Measurements from ENCODE around the gene ADGRB3.

Gene ADGRB3

DNA sequence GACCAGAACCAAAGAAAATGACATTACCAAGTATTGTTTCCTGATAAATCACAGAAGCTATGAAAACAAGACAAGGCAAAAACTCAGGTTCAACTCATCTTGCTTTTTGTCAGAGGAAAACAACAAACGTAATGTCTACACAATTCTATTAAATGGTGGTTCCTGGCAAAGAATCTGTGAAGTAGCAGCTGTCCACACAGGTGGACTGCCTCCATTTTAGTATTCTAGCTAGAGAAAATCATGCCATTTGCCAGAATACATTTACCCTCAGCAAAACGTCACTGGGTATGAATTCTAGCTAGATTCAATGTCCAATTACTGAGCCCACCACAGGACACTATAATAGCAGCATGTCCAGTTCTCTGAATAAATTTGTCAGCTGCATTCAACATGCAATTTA lies 125.4 kb downstream of the ADGRB3 start:
- H2BK15ac ChIP-seq (ENCODE audit: low read length): no peak overlapping the region
- H3K4me2 ChIP-seq (ENCODE audit: insufficient read depth, low read length, poor library complexity, severe bottlenecking): no peak overlapping the region
- H2BK5ac ChIP-seq (ENCODE audit: low read length): no peak overlapping the region
- no peak overlapping the region for H4K91ac ChIP-seq (ENCODE audit: low read depth, low read length, poor library complexity)
- H2BK12ac ChIP-seq (ENCODE audit: low read length): no peak overlapping the region
- H3K4me3 ChIP-seq (ENCODE audit: low read length in 2 of 2): no peak overlapping the region
- no peaks in the 10 kb centered on the region for H3K27me3 ChIP-seq (ENCODE audit: control insufficient read depth in 3 of 3, insufficient read depth in 3 of 3, low read depth in 1 of 3, low read length in 3 of 3)
- H2BK120ac ChIP-seq (ENCODE audit: low read depth, low read length): no peak overlapping the region
- H3K4ac ChIP-seq (ENCODE audit: low read length): no peak overlapping the region
- no peak overlapping the region for H3K23ac ChIP-seq (ENCODE audit: low read depth, low read length, poor library complexity)
- H3K4me1 ChIP-seq (ENCODE audit: control insufficient read depth in 2 of 2, insufficient read depth in 1 of 2, low read depth in 1 of 2, low read length in 2 of 2): no peaks in the 10 kb centered on the region
- no peak overlapping the region for H3K27ac ChIP-seq (replicated peaks; ENCODE audit: low read length)
- DNase-seq (ENCODE audit: low spot score): no peak
- no peak overlapping the region for H3K14ac ChIP-seq (ENCODE audit: low read length)
- no peaks in the 10 kb centered on the region for H3K79me1 ChIP-seq (ENCODE audit: low read depth, low read length)
- no peaks in the 10 kb centered on the region for H3K36me3 ChIP-seq (replicated peaks in 1 of 2; ENCODE audit: control insufficient read depth in 2 of 2, insufficient read depth in 2 of 2, low read length in 2 of 2)
- H3K9me3 ChIP-seq (replicated peaks in 1 of 2; ENCODE audit: control insufficient read depth in 2 of 2, insufficient read depth in 1 of 2, low read depth in 1 of 2, low read length in 2 of 2): no peaks in the 10 kb centered on the region
- no CpG with 5 or more reads among the region's 2 CpGs for WGBS, 2 donors (ENCODE audit: extremely low coverage in 2 of 2, insufficient read length in 2 of 2, insufficient replicate concordance in 1 of 2)
- no peak overlapping the region for H2AFZ ChIP-seq (ENCODE audit: low read length)
- no peak overlapping the region for H3K18ac ChIP-seq (ENCODE audit: low read length)
- no peak overlapping the region for H2AK5ac ChIP-seq (ENCODE audit: low read depth, low read length)
- H4K8ac ChIP-seq (ENCODE audit: low read depth, low read length): no peak overlapping the region
- no peak overlapping the region for H3K9ac ChIP-seq (ENCODE audit: low read depth, low read length, poor library complexity)

DNA sequence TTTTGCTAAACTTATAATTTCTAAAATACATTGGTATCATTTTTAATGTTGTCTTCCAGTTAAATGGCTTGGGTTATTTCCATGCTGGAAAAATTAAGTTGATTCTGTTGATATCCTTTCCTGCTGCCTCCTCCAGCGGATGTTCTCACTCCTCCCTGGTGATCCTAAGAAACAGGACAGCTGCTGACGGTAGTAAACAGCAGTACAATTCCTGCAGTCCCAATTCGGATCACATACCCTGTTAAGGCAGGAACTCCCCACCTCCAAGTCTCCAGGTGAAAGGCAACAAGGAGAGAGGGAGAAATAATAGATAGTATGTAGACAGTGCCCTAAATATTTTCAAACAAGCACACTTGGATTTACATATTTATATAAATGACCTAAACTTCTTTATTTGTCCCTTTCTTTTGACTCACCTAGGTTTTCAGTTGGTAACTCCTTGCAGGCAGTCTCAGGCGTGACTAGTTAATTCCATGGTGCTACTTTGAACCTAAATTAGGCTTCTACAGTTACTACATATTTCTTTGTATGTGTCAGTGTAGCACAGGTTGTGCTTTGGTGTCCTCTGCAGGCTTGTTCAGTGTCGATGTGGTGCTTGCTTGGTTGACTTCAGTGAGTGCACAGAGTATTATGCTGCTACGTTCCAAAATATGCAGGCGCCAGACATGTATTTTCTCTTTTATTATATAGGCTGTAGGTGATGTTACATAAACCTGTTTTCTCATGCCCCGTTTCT lies 126.0 kb downstream of the ADGRB3 start:
- no peaks in the 10 kb centered on the region for H3K27me3 ChIP-seq (ENCODE audit: control insufficient read depth in 3 of 3, insufficient read depth in 3 of 3, low read depth in 1 of 3, low read length in 3 of 3)
- H4K8ac ChIP-seq (ENCODE audit: low read depth, low read length): peak overlapping the region; percentile 82
- no peaks in the 10 kb centered on the region for H3K9me3 ChIP-seq (replicated peaks in 1 of 2; ENCODE audit: control insufficient read depth in 2 of 2, insufficient read depth in 1 of 2, low read depth in 1 of 2, low read length in 2 of 2)
- no CpG with 5 or more reads among the region's 8 CpGs for WGBS, 2 donors (ENCODE audit: extremely low coverage in 2 of 2, insufficient read length in 2 of 2, insufficient replicate concordance in 1 of 2)
- no peak overlapping the region for H3K9ac ChIP-seq (ENCODE audit: low read depth, low read length, poor library complexity)
- no peak overlapping the region for H3K18ac ChIP-seq (ENCODE audit: low read length)
- H3K36me3 ChIP-seq (replicated peaks in 1 of 2; ENCODE audit: control insufficient read depth in 2 of 2, insufficient read depth in 2 of 2, low read length in 2 of 2): no peaks in the 10 kb centered on the region
- DNase-seq (ENCODE audit: low spot score): no peak
- H2AFZ ChIP-seq (ENCODE audit: low read length): no peak overlapping the region
- no peak overlapping the region for H2BK15ac ChIP-seq (ENCODE audit: low read length)
- no peak overlapping the region for H3K4ac ChIP-seq (ENCODE audit: low read length)
- no peak overlapping the region for H3K27ac ChIP-seq (replicated peaks; ENCODE audit: low read length)
- no peak overlapping the region for H2BK5ac ChIP-seq (ENCODE audit: low read length)
- no peaks in the 10 kb centered on the region for H3K4me1 ChIP-seq (ENCODE audit: control insufficient read depth in 2 of 2, insufficient read depth in 1 of 2, low read depth in 1 of 2, low read length in 2 of 2)
- no peak overlapping the region for H2BK12ac ChIP-seq (ENCODE audit: low read length)
- no peak overlapping the region for H3K4me3 ChIP-seq (ENCODE audit: low read length in 2 of 2)
- H3K4me2 ChIP-seq (ENCODE audit: insufficient read depth, low read length, poor library complexity, severe bottlenecking): no peak overlapping the region
- H4K91ac ChIP-seq (ENCODE audit: low read depth, low read length, poor library complexity): no peak overlapping the region
- no peak overlapping the region for H3K14ac ChIP-seq (ENCODE audit: low read length)
- H2AK5ac ChIP-seq (ENCODE audit: low read depth, low read length): no peak overlapping the region
- no peak overlapping the region for H3K23ac ChIP-seq (ENCODE audit: low read depth, low read length, poor library complexity)
- H2BK120ac ChIP-seq (ENCODE audit: low read depth, low read length): no peak overlapping the region
- no peaks in the 10 kb centered on the region for H3K79me1 ChIP-seq (ENCODE audit: low read depth, low read length)

DNA sequence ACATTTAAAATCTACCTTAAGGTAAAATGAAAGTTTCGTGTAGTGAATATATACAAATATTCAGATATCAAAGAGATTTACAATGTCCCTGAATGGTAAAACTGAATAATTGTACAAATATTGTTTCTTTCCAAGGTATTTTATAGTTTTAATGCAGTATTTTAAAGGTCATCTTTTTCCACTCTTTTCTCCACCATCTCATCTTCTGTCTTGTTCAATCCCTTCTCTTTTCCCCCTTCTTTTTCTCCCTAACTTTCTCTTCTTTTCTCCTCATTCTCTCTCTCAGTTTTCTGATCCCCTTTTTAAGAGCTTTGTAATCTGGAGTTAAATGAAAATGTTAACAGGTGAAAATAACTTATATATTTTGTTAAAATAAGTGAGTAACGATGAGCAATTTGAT lies 126.9 kb downstream of the ADGRB3 start:
- Histone ChIP-seq H3K4ac (ENCODE audit: low read length) (no peak overlapping the region), H4K91ac (ENCODE audit: low read depth, low read length, poor library complexity) (no peak overlapping the region), H2BK120ac (ENCODE audit: low read depth, low read length) (no peak overlapping the region), H3K36me3 (replicated peaks in 1 of 2; ENCODE audit: control insufficient read depth in 2 of 2, insufficient read depth in 2 of 2, low read length in 2 of 2) (no peaks in the 10 kb centered on the region), H3K14ac (ENCODE audit: low read length) (no peak overlapping the region), H3K4me1 (ENCODE audit: control insufficient read depth in 2 of 2, insufficient read depth in 1 of 2, low read depth in 1 of 2, low read length in 2 of 2) (no peaks in the 10 kb centered on the region), H3K27ac (replicated peaks; ENCODE audit: low read length) (no peak overlapping the region), H3K27me3 (ENCODE audit: control insufficient read depth in 3 of 3, insufficient read depth in 3 of 3, low read depth in 1 of 3, low read length in 3 of 3) (no peaks in the 10 kb centered on the region), H3K4me2 (ENCODE audit: insufficient read depth, low read length, poor library complexity, severe bottlenecking) (no peak overlapping the region), H2BK12ac (ENCODE audit: low read length) (no peak overlapping the region), H3K79me1 (ENCODE audit: low read depth, low read length) (no peaks in the 10 kb centered on the region), H3K9ac (ENCODE audit: low read depth, low read length, poor library complexity) (no peak overlapping the region), H2BK5ac (ENCODE audit: low read length) (no peak overlapping the region), H3K4me3 (ENCODE audit: low read length in 2 of 2) (no peak overlapping the region), H4K8ac (ENCODE audit: low read depth, low read length) (no peak overlapping the region), H3K9me3 (replicated peaks in 1 of 2; ENCODE audit: control insufficient read depth in 2 of 2, insufficient read depth in 1 of 2, low read depth in 1 of 2, low read length in 2 of 2) (no peaks in the 10 kb centered on the region), H3K23ac (ENCODE audit: low read depth, low read length, poor library complexity) (no peak overlapping the region), H3K18ac (ENCODE audit: low read length) (no peak overlapping the region), H2AK5ac (ENCODE audit: low read depth, low read length) (no peak overlapping the region), H2AFZ (ENCODE audit: low read length) (no peak overlapping the region), H2BK15ac (ENCODE audit: low read length) (no peak overlapping the region)
- no peak for DNase-seq (ENCODE audit: low spot score)
- no CpG with 5 or more reads among the region's 2 CpGs for WGBS, 2 donors (ENCODE audit: extremely low coverage in 2 of 2, insufficient read length in 2 of 2, insufficient replicate concordance in 1 of 2)

DNA sequence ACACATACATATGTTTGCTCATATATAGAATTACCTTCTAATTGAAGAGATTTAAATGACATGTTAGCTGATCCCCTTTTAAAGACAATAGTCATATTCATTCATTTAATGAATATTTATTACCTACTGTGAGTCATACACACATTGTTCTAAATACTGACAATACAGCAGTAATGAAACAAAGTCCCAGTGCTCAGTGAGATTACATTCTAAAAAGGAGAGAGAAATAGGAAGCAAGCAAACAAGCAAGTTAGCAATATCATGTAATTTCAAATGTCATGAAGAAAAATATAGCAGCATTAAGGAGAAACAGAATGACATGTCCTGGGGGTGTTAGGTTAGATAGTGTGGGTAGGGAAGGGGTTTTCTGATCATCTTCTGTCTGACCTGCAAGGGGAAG lies 136.3 kb downstream of the ADGRB3 start:
- Histone ChIP-seq H2AFZ (ENCODE audit: low read length) (no peak overlapping the region), H3K14ac (ENCODE audit: low read length) (no peak overlapping the region), H3K18ac (ENCODE audit: low read length) (no peak overlapping the region), H3K27ac (replicated peaks; ENCODE audit: low read length) (no peak overlapping the region), H2BK5ac (ENCODE audit: low read length) (no peak overlapping the region), H3K36me3 (replicated peaks in 1 of 2; ENCODE audit: control insufficient read depth in 2 of 2, insufficient read depth in 2 of 2, low read length in 2 of 2) (no peaks in the 10 kb centered on the region), H2AK5ac (ENCODE audit: low read depth, low read length) (no peak overlapping the region), H3K4me2 (ENCODE audit: insufficient read depth, low read length, poor library complexity, severe bottlenecking) (no peak overlapping the region), H4K91ac (ENCODE audit: low read depth, low read length, poor library complexity) (no peak overlapping the region), H2BK120ac (ENCODE audit: low read depth, low read length) (no peak overlapping the region), H3K27me3 (ENCODE audit: control insufficient read depth in 3 of 3, insufficient read depth in 3 of 3, low read depth in 1 of 3, low read length in 3 of 3) (no peaks in the 10 kb centered on the region), H3K9ac (ENCODE audit: low read depth, low read length, poor library complexity) (no peak overlapping the region), H3K4me1 (ENCODE audit: control insufficient read depth in 2 of 2, insufficient read depth in 1 of 2, low read depth in 1 of 2, low read length in 2 of 2) (no peaks in the 10 kb centered on the region), H3K4ac (ENCODE audit: low read length) (no peak overlapping the region), H4K8ac (ENCODE audit: low read depth, low read length) (no peak overlapping the region), H3K9me3 (replicated peaks in 1 of 2; ENCODE audit: control insufficient read depth in 2 of 2, insufficient read depth in 1 of 2, low read depth in 1 of 2, low read length in 2 of 2) (no peaks in the 10 kb centered on the region), H3K23ac (ENCODE audit: low read depth, low read length, poor library complexity) (no peak overlapping the region), H3K4me3 (ENCODE audit: low read length in 2 of 2) (no peak overlapping the region), H3K79me1 (ENCODE audit: low read depth, low read length) (no peaks in the 10 kb centered on the region), H2BK15ac (ENCODE audit: low read length) (no peak overlapping the region), H2BK12ac (ENCODE audit: low read length) (no peak overlapping the region)
- DNase-seq (ENCODE audit: low spot score): no peak

Measured in neuronal stem cell (in vitro differentiated cells).